CD4-positive, alpha-beta T cell treated with Interleukin-10 for 1 hour (primary cell): ENCODE data around the gene SPN.
A peak's percentile ranks its signal among the peaks of the same experiment; 100 is the strongest.
"Not testable (repeated sequence)": the region's sequence is repeated elsewhere in the genome, so short reads cannot be mapped to it uniquely, and the experiment has no call there.

Experiments
- DNase-seq: peaks from one replicate; pipeline ENCODE4 v3.0.0-alpha.2; 2020

SPN gene, protein sequence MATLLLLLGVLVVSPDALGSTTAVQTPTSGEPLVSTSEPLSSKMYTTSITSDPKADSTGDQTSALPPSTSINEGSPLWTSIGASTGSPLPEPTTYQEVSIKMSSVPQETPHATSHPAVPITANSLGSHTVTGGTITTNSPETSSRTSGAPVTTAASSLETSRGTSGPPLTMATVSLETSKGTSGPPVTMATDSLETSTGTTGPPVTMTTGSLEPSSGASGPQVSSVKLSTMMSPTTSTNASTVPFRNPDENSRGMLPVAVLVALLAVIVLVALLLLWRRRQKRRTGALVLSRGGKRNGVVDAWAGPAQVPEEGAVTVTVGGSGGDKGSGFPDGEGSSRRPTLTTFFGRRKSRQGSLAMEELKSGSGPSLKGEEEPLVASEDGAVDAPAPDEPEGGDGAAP

DNA sequence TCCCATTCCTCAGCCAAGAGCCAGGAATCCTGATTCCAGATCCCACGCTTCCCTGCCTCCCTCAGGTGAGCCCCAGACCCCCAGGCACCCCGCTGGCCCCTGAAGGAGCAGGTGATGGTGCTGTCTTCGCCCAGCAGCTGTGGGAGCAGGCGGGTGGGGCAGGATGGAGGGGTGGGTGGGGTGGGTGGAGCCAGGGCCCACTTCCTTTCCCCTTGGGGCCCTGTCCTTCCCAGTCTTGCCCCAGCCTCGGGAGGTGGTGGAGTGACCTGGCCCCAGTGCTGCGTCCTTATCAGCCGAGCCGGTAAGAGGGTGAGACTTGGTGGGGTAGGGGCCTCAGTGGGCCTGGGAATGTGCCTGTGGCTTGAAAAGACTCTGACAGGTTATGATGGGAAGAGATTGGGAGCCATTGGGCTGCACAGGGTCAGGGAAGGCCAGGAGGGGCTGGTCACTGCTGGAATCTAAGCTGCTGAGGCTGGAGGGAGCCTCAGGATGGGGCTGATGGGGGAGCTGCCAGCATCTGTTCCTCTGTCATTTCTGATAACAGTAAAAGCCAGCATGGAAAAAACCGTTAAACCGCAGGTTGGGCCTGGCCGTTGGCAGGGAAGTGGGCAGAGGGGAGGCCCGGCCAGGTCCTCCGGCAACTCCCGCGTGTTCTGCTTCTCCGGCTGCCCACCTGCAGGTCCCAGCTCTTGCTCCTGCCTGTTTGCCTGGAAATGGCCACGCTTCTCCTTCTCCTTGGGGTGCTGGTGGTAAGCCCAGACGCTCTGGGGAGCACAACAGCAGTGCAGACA is at the start of gene SPN:
Gene SPN (plus strand): TSS at position 232 of the 791 bp plus-strand sequence. CDS start 482 bp downstream, at position 714.
- peak; percentile 53 for DNase-seq

DNA sequence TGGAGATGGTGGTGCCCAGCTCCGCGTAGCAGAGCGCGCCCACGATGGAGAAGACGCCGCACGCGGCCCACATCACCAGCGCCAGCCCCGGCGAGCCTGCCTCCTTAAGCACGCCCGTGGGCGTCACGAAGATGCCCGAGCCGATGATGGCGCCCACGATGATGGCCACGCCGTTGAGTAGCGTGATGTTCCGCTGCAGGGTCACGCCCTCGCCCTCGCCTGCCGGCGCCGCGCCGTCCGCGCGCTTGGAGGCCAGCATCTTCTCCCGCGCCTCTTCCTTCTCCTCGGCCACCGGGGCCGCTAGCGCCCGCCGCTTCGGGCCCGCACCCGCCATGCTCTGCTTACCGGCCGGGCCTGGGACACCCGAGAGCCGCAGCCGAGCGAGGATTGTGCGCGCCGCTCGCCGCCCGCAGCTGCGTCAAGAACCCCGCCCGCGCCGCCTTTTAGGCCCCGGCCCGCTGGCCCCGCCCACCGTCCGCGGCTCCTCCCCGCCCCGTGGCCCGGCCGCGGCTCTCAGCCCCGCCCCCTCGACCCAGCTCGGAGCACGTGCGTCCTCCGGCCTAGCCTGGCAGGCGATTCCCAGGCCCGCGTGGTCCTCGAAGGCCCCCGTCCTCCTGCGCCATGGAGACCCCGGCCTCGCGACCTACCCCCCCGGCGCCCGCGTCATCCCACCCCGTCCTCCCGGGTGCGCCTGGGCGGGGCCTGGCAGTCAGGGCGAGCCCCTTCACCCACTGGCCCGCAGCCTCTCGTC is 49.6 kb upstream of the SPN start:
- peak; percentile 93 for DNase-seq

DNA sequence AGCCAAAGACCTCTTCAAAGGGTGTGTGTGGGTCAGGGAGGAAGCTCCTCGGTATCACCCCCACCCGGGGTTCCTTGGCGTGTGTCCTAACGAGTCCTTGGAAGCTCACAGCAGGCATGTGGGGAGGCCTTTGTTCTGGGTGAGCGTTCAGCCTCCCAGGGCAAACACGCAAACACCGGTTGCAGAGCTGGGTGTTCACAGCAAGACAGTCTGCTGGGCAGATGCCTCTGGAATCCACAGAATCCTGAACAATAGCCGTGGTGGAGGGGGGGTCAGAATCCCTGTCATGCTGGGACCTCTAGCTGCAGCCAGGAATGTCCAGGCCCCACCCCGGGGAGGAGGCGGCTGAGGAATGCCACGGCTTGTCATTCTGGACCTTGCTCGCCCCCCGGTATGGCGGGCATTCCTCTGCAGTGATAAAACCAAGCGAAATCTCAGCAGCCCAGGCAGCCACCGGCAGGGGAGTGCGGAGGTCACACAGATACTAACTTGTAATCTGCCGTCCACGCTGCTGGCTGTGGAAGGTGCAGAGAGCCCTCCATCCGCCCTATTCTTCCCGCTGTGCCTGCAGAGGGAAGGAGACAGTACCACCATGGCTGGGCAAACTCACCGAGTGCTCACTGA is 48.2 kb upstream of the SPN start:
- not testable (repeated sequence) for DNase-seq

DNA sequence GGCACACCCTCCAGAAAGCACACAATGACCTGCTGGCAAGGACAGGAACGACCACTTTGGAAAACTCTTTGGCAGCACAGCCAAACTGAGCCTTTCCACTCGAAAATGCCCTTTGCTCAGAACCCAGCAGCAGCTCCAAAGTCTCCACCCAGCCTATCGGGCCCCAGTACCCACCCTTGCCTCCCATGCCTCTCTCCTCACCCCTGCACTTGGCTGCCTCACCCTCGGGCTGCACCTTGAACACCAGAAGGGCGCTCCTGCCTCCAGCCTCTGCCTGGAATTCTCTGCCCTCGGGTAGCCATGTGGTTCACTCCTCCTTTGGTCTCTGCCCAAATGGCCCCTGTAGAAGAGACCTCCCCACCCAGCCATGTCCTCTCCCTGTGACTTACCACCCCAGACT is 46.9 kb upstream of the SPN start:
- not testable (repeated sequence) for DNase-seq

DNA sequence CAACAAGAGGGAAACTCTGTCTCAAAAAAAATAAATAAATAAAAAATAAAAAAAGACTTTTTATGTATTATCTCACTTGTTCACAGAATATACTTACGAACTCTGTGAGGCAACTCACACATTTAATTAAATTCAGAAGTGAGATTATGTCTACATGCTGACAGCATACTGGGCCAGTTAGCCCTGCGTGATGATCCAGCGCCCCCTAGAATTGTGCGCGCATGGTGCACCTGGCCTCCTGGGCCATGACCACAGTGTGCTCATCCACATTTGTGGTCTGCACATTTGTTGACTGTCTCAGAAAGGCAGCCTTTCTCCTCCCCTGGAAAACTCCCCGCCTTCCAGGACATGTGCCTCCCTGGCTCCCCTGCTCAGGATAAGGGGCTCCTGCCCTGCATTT is 42.5 kb upstream of the SPN start:
- peak; percentile 53 for DNase-seq

DNA sequence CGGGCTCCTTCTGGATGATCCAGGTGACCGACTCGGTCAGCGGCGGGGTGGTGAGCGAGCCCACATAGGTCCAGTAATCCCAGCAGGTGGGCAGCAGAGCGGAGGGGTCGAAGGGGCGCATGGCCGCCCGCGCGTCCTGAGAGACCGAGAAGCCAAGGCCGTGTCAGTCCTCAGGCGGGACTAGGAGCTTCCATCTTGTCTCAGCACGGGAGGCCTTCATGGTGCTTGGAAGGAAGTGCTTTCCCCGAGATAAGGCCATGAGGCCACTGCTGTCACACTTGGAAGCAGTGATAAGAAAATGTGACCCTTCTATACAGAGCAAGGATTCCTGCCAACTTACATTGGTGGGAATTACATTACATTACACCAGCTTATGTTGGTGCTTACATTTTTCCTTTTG is 40.3 kb upstream of the SPN start:
- not testable (repeated sequence) for DNase-seq

DNA sequence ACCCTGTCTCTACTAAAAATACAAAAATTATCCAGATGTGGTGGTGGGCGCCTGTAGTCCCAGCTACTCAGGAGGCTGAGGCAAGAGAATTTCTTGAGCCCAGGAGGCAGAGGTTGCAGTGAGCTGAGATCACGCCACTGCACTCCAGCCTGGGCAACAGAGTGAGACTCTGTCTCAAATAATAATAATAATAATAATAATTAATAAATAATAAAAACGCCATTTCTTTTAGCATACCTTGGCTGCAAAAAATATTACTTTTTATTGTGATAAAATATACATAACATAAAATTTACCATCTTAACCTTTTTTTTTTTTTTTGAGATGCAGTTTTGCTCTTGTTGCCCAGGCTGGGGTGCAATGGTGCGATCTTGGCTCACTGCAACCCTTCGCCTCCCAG is 39.8 kb upstream of the SPN start:
- not testable (repeated sequence) for DNase-seq

DNA sequence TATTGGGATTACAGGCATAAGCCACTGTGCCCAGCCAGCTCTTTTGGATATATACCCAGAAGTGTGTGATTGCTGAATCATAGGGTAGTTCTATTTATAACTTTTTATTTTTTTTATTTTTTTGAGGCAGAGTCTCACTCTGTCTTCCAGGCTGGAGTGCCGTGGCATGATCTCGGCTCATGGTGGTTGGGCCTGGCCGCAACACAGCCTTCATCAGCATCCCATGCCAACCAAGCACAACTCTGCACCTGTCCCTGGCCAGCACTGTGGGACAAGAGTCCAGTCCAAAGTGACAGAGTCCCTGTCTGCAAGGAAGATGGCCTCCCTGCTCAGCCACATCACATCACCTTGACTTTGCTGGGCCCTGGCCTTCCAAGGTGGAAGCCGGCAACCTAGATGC is 37.9 kb upstream of the SPN start:
- not testable (repeated sequence) for DNase-seq

DNA sequence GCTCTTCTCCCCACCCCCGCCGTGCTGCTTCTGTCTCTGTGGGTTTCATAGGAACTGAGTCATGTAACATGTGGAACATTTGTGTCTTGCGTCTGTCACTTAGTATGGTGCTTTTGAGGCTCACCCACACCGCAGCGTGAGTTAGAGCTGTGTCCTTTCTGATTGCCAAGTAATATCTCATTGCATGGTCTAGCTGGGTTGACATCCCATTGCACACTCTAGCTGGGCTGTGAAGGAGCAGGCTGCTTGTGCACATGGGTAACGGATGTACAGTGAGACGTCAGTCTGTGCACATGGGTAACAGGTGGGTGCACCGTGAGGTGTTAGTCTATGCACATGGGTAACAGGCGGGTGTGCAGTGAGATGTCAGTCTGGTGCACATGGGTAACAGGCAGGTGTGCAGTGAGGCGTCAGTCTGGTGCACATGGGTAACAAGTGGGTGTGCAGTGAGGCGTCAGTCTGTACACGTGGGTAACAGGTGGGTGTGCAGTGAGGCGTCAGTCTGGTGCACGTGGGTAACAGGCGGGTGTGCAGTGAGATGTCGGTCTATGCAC is 36.2 kb upstream of the SPN start:
- DNase-seq, result peak; percentile 56

DNA sequence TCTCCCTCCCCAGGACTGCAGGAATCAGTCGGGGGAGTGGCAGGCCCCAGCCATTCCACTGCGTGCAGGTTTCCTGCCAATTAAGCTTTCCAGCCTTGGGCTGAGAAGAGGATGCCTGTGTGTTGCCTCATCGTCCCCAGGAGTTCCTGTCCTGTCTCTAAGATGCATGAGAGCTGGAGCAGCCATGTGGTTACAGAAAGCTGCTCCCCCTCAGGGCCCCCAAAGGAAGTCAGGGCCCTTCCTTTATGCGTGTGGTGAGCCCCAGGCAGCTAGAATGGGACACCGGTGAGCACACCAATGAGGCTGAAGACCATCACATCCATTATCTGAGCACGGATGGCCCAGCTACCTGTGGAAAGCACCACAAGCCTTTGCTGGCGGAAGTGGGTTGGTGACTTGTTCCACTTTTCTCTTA is 35.4 kb upstream of the SPN start:
- DNase-seq, result not testable (repeated sequence)

DNA sequence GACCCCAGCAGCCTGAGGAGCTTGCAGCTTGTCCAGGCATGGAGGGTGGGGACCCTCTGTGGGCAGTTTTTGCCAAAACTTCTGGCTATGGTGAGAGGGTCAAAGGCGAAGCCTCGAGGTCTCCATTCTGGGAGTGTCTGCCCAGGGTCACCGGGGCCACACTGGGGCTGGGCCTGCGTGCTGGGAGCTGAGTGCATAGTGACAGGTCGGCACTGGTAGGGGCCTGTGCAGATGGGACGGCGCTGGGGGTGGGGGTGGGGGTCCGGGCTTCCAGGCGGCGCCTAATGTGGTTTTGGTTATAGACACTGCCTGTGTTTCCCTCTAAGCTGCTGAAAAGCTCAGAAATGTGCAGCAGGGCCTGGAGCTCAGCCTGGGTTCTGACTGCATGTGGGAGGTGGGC is 34.3 kb upstream of the SPN start:
- DNase-seq, result not testable (repeated sequence)

DNA sequence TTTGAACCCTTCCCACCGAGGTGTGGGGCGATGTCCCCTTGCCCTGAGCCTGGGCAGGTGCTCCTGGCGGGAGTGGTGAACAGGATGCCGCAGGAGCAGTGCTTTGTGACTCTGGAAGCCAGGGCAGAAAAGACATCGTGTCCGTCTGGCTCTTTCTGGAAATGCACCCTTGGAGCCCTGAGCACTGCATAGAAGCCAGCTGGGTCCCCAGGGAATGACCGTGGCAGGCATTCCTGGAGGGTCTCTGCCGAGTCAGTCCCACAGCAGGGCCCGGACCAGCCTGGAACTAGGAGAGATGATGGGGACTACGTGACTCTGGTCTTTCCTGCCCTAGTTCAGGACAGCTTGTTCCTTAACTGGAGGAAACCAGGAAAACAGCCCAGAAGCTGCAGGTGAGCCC is 33.7 kb upstream of the SPN start:
- not testable (repeated sequence) for DNase-seq

DNA sequence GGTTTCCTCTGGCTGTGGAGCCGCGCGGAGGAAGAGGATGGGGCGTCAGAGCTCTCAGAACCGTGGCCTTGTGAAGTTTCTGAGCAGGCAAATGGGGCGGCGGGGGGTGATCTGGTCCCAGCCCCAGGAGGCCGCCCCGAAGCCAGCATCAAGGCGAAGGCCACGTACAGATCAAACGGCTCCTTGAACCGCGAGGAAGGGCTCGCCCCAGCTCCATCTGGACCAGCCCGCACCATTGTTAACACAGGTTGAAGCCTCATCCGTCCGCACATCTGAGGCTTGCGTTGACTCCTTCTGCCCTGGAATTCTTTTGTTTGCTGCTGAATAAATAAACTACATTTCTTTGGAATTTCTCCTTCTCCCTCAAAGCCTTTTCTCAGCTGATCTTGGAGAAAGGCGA is 31.4 kb upstream of the SPN start:
- DNase-seq, result not testable (repeated sequence)

DNA sequence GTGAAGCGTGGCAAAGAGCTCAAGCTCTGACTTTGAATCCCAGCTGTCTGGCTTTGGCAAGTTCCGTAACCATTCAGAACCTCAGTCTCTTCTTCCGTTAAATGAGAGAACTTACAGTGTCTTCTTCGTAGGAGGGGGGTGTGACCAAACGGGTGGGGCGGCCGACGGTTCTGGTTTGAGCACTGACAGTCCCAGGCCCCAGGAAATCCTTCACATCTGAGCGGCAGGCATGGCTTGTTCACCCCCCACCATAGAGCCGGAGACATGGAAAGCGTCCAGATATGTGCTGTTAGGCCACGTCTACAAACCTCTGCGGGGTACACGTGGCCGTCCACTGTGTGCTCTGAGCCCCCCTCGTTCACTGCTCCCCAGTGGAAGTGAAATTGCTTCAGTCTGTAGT is 27.1 kb upstream of the SPN start:
- not testable (repeated sequence) for DNase-seq

DNA sequence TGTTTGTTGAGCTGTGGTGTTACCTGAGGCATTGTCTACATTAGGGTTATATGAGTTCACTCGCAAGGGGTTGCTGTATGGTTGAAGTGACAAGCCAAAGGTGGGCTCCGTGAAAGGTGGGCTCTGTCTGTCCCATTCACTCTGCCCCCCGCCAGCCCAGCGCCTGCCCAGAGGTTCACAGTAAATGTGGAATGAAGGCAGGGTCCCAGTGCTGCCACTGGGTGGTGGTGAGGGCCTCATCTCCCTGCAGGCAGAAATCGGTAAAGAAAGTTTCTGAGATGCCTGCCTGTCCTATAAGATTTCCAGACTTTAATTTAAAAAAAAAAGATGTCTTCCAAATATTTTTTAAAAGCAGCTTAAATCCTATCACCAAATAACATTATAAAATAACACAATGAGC is 26.7 kb upstream of the SPN start:
- DNase-seq, result not testable (repeated sequence)

DNA sequence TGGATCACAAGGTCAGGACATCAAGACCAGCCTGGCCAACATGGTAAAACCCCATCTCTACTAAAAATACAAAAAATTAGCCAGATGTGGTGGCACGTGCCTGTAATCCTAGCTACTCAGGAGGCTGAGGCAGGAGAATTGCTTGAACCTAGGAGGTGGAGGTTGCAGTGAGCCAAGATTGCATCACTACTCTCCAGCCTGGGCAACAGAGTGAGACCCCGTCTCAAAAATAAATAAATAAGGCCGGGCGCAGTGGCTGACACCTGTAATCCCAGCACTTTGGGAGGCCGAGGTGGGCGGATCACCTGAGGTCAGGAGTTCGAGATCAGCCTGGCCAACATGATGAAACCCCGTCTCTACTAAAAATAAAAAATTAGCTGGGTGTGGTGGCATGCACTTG is 24.3 kb upstream of the SPN start:
- not testable (repeated sequence) for DNase-seq

DNA sequence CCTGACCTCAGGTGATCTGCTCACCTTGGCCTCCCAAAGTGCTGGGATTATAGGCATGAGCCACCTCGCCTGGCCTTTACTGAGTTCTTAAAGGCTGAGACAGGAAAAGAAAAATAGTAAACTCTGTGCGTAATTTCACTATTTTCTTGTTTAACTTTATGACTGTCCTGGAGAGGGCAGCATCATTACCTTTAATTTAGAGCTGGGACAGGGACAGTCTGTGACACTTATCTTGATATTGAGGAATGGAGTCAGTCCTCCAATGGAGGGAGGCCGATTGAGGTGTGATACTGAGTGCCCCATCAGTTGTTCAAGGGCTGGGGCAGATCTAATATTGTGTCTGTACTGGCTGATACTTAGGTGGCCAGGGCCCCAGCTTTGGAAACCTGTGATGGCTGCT is 21.5 kb upstream of the SPN start:
- peak; percentile 55 for DNase-seq

DNA sequence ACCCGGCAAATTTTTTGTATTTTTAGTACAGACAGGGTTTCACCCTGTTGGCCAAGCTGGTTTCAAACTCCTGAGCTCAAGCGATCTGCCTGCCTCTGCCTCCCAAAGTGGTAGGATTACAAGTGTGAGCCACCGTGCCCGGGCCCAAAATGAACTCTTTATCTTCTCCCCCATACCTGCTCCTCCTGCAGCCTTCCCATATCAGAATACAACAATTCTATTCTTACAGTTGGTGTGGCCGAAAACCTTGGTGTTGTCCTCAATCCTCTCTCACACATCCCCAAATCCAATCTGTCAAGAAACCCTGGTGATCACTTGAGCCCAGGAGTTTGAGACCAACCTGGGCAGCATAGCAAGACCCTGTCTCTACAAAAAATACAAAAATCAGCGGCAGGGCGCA is 19.5 kb upstream of the SPN start:
- no peak for DNase-seq

DNA sequence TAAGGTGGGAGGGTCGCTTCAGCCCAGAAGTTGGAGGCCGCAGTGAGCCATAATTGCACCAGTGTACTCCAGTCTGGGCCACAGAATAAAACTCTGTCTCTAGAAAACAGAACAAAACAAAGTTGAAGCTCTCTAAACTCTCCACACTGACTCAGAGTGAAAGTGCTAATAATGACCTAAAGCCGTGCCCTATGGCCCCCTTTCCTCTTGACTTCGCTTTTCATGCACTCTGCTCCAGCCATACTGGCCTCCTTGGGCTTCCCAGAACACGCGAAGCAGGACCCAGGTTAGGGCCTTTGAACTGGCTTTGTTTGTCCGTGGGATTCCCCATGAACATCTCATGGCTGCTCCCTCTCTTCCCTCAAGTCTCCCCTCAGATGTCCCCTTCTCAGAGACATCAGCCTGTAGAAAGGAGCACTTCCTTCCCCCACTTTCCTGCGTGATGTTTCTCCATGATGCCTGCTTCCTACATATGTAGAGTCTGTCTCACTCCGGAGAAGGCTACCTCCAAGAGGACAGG is 18.6 kb upstream of the SPN start:
- no peak for DNase-seq

DNA sequence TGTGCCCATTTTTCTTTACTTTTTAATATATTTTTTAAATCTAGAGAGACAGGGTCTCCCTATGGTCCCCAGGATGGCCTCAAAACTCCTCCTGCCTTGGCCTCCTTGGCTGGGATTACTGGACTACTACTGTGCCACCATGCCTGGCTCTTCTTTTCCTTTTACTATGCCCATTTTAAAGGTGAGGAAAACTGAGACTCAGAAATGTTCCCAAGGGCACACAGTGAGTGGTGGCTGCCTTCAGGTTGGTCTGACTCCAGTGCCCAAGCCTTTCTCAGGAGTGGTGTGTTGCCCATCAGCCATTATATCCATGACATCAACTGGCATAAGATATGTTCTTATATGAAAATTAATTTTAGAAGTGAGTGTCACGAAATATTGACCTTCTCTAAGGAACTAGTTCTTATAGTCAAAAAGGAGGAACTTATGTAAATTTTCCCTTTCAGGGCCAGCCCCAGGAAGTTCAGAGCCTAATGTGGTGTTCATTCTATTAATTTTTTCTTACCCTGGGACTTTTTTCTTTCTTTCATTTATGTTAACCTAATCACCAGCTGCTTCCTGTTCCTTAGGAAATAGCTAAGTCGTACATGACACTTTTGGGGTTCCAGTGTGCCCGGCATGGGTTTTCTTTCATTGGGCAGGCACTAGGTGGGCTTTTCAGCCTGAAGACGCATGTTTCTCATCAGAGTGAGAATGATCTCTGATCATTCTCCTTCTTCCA is 17.9 kb upstream of the SPN start:
- no peak for DNase-seq

DNA sequence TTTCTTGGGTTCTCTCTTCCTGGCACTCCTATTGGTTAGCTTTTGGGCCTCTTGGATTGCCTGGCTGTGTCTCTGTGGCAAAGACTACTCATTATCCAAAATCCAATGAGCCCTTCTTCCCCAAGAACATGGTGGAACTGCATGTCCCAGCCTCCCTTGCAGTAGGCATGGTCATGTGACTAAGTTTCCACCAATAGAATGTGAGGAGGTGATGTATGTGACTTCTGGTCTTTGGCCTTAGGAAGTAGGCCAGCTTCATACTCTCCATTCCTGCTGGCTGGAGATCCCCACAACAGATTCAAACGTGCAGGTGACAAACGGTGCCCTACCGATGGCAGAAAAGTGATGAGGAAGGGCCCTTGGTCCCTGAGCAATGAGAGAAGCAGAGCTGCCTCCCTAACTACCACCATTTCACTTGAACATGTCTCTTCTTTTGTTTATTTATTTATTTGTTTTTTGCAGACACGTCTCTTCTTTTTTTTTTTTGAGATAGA is 17.3 kb upstream of the SPN start:
- peak; percentile 43 for DNase-seq
